NCI-H69 (cell line): ENCODE results near the gene GP9.
A peak's percentile ranks its signal among the peaks of the same experiment; 100 is the strongest.

Source experiments
- DNase-seq: peaks from one replicate; lab custom pipeline; 2025; lab: John Stamatoyannopoulos, UW

The GP9 gene

GRCh38 chr3:129060276-129061022 is at the start of gene GP9:
Gene GP9, plus strand, starts transcription at chr3:129060779. Its CDS starts 961 bp downstream, at chr3:129061740.
- no peak for DNase-seq

- DNase-seq: no peak
Measured at GRCh38 chr3:129013491-129013891, 47.1 kb upstream of the GP9 start.

- DNase-seq: no peak
Measured at GRCh38 chr3:129014148-129014547, 46.4 kb upstream of the GP9 start.

- no peak for DNase-seq
Measured at GRCh38 chr3:129014793-129015345, 45.7 kb upstream of the GP9 start.

- DNase-seq: no peak
Measured at GRCh38 chr3:129015388-129016105, 45.0 kb upstream of the GP9 start.

- DNase-seq: peak; percentile 82
Measured at GRCh38 chr3:129016356-129016719, 44.2 kb upstream of the GP9 start.

- DNase-seq: no peak
Measured at GRCh38 chr3:129016720-129017483, 43.7 kb upstream of the GP9 start.

GRCh38 chr3:129017484-129017899 is 43.1 kb upstream of the GP9 start:
- DNase-seq: no peak

- no peak for DNase-seq
Measured at GRCh38 chr3:129018271-129018670, 42.3 kb upstream of the GP9 start.

- no peak for DNase-seq
Measured at GRCh38 chr3:129018751-129019150, 41.8 kb upstream of the GP9 start.

GRCh38 chr3:129019266-129019665 is 41.3 kb upstream of the GP9 start:
- no peak for DNase-seq

GRCh38 chr3:129020691-129021090 is 39.9 kb upstream of the GP9 start:
- no peak for DNase-seq

- no peak for DNase-seq
Measured at GRCh38 chr3:129021140-129021551, 39.4 kb upstream of the GP9 start.

- DNase-seq: no peak
Measured at GRCh38 chr3:129022114-129023007, 38.2 kb upstream of the GP9 start.

- no peak for DNase-seq
Measured at GRCh38 chr3:129023008-129023358, 37.6 kb upstream of the GP9 start.

- peak; percentile 43 for DNase-seq
Measured at GRCh38 chr3:129023909-129024308, 36.7 kb upstream of the GP9 start.

GRCh38 chr3:129025108-129025507 is 35.5 kb upstream of the GP9 start:
- no peak for DNase-seq

GRCh38 chr3:129025691-129026435 is 34.7 kb upstream of the GP9 start:
- DNase-seq: peak; percentile 24

GRCh38 chr3:129026728-129027543 is 33.6 kb upstream of the GP9 start:
- DNase-seq: peak; percentile 94

GRCh38 chr3:129027544-129027880 is 33.1 kb upstream of the GP9 start:
- no peak for DNase-seq
